Measurements from ENCODE around the gene NTN5.

The NTN5 gene

DNA sequence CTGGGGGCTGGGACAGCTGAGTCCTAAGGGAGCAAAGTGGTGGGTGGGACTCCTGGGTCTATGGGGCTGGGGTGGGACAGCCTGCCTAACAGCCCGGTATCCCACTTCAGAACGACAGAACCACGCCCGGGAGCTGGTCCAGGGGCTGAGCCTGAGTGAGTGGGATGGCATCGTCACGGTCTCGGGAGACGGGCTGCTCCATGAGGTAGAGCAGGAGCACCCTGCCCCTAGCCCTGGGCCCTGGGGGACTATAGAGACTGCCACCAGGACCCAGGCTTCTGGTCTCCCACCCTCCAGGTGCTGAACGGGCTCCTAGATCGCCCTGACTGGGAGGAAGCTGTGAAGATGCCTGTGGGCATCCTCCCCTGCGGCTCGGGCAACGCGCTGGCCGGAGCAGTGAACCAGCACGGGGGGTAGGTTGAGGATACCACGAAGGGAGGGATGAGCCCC, 44.9 kb downstream of the NTN5 start:
- no peak for DNase-seq

DNA sequence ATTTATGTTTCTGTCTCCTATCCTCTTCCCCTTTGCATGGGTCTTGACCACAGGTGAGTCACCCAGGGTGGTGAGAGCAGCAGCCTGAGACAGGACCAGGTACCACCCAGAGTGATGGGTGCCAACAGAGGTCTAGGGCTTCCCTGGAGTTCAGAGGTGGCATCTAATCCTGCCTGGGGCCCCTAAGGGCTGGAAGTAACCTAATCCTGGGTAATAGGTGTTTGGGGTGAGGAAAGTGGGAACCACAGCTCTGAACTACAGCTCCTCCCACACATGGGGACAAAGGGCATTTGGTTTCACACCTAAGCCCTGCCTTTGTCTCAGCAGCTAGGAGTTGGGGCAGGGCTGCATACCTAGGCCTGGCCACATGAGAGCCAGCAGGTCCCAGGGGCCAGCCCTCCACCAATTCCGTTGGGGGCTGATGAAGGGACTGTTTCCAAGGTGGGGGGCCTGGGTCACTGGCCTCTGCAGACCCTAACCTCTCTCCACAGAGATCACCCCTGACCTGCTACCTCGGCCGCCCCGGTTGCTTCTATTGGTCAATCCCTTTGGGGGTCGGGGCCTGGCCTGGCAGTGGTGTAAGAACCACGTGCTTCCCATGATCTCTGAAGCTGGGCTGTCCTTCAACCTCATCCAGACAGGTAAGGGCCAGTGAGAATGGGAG, 45.5 kb downstream of the NTN5 start:
- DNase-seq, result no peak

DNA sequence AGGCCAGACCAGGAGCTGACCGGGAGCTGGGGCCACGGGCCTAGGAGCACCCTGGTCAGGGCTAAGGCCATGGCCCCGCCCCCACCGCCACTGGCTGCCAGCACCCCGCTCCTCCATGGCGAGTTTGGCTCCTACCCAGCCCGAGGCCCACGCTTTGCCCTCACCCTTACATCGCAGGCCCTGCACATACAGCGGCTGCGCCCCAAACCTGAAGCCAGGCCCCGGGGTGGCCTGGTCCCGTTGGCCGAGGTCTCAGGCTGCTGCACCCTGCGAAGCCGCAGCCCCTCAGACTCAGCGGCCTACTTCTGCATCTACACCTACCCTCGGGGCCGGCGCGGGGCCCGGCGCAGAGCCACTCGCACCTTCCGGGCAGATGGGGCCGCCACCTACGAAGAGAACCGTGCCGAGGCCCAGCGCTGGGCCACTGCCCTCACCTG, 46.9 kb downstream of the NTN5 start:
- DNase-seq, result no peak

- DNase-seq, result no peak
Measured at GRCh38 chr19:48624791-48625723, 47.8 kb downstream of the NTN5 start.

DNA sequence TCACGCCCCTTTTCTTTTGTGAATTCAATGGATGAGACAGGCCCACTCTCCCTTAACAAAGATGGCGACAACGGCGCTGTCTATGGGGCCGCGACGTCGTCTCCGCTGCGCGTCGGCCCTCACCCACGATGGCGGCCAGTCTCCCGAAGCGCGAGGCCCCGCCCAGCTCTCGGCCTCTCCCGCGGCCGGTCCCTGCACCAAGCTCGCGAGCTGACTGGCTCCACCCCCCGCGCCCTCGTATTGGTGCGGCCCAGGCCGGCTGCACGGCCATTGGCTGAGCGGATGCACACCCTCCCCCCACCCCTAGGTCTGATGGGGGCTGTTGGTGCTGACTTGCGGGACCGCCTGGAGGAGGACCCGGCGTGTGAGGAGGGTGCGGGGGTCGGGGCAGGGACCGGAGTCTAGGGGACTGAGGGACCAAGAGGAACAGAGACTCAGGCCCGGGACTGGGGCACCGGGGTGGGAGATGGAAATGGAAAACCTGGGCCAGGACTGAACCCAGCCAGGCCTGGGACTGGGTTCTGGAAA, 48.7 kb downstream of the NTN5 start:
- DNase-seq, result peak; percentile 96

DNA sequence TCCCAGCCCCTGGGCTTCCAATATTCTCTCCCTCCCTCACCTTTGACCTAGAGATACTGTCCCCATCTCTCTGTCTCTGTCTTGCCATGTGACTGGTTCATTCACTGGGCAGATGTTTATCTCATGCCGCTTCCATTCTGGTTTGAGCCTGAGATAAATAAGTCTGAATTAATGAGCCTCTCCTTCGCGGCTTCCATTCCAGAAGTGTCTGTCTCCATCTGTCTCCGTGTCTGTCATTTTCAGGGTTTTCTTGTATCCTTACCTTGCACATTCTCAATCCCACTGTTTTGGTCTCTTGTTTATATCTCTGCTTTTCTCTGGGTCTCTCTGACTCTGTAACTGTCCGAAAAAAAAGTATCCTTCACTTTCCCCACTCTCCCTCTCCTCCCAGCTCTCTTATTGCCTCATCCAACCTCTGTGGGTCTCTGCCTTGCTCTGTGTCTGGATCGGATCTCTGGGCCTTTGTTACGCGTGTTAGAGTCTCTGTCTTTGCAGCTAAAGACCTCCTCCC, 49.2 kb downstream of the NTN5 start:
- DNase-seq, result no peak

DNA sequence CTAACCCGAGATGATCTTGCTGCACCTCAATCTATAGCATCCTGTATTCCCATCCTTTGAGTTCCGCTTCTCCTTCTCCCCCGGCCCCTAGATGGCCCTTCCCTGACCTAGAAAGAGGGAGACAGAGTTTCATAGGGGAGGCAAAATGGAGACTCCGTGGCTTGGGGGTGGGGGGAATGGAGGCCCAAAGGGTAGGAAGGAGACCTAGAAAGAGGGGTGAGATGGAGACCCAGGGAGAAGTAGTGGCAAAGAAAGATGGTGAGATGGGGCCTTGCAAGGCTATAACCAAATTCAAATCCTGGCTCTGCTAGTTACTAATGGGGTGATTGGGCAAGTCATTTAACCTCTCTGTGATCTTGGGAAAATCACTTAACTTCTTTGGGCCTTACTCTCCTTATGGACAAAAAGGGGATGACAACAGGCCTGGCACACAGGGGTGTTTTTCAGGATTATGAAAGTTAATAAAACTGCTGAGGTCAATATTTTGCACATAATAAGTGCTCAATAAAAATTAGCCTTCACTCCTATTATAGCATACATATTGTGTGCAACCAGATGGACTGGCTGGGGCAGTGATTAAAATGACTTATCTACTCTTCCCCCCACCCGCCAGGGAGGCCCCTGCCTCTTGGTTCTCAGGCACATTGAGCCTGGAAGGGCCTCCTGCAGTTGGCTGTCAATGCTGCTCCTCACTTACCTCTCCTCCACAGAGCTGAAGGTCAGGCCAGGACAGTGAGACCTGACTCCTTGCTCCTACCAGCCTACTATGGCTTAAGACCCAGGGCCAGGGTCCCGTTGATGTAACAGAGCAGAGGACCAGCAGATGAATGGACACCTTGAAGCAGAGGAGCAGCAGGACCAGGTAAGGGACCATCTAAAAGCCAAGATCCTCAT, 52.9 kb downstream of the NTN5 start:
- no peak for DNase-seq

DNA sequence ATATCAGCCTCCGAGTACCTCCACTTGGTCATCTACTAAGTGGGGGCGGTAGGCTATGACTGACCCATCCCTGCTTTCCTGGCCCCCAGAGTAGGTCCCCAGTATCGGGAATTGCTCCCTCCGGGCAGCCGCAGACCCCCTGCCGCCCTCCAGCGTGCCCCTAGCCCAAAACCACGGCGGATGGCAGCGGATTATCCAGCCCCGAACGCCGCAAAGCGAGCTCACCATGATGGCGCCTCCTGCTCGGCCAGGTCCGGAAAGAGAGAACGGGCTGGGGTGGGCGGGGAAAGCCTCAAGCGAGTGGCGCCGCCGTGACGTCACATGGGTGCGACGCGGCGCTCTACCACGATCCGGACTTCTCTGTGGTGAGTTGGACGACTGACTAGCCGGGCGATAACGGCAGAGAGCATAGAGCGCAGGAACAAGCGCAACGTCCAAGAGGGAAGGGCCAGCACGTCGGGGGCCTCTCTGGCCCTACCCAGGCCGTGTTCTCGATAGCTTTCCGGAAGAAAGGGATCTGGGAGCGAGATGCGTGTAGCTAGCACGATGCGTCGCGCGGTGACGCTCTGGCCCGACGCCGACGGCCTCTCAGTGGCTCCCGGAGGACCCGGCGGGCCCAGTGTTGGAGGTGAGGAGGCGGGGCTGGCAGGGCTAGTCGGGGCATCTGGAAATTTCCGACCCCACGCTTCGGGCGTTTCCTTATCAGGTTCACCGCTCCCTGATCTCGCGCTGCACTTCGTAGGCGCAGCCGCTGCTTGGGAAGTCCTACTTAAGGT, 53.7 kb downstream of the NTN5 start, which contains the start of the genes RPL18 and SPHK2:
Gene RPL18 (minus strand): TSS at position 263 of the 776 bp plus-strand sequence. CDS start 35 bp downstream, at position 228.
Gene SPHK2 (plus strand): TSS at position 591 of the 776 bp plus-strand sequence. CDS start 1,009 bp downstream, outside the sequence.
- peak; percentile 95 for DNase-seq

DNA sequence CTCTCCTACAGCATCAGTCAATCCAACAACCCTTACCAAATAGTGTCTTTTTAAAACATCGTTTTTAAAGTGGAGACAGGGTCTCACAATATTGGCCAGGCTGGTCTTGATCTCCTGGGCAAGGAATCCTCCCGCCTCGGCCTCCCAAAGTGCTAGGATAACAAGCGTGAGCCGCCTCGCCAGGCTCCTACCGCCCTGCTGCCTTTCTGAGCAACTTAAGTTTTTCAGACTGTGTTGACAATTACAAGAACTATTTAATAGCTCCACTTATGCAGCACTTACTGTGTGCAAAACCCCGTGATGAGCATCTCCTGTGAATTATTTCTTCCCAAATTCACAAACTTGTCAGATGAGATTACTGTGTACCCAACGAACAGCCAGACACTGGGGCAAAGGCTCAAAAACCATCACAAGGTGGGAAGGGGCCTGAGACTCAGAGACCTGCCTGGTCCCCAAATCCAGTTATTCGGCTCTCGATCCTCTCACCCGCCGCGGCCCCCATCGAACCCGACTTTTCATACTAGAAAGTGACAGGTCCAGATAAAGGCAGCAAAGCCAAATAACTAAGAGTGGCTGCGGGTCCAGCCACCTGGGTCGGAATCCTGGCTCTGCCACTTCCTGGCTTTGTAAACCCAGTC, 54.4 kb downstream of the NTN5 start:
- no peak for DNase-seq

DNA sequence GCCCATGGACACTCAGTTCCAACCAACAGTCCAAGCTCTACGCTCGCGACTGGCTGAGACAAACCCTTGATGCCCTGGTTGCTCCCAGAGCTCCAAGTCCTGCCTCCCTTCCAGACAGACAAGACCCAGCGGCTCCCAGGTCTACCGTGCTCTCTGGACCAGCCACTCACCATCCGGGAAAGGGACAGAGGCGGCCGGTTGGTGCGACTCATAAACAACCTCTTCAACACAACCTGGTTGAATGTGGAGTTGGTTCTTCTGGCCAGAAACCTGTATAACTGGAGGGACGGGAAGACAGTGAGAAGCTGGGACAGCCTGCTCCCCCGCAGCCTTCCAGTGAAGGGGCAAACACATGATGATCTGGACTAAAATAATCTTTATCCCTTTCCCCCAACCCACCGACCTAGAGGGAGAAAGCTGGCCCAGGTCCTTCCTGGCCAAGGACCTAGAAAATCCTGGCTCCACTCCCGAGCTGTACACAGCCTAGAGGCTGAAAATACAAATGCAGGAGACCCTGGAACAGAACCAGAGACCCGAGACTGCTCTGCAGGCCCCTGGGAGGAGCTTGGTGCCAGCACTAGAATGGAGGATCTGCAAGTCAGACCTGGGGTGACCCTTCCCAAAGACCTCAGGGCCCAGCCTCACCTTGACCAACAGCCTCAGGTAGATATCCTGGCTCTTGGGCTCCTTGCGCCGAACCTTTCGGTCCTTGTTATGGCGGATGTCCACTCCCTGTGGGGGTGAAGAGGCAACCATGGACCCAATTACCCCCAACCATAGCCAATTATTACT, 55.5 kb downstream of the NTN5 start:
- DNase-seq, result no peak

- no peak for DNase-seq
Measured at GRCh38 chr19:48616491-48617056, 56.2 kb downstream of the NTN5 start.

DNA sequence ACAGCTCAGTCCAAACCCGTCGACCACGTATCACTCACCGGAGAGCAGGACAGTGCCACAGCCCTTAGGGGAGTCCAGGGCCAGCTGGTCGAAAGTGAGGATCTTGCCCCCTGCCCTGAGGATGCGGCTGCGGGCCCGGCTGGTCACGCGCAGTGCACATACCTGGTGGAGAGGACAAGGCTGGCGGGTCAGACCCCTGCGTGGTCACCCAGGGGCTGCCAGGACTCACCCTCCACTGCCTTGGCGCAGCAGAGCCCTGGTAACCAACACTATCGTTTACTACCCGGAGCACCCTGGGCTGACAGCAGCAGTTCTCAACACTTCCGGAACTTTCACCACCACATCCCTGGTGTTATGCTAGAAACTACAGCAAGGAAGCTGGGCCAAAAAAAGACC, 56.8 kb downstream of the NTN5 start:
- DNase-seq, result no peak

DNA sequence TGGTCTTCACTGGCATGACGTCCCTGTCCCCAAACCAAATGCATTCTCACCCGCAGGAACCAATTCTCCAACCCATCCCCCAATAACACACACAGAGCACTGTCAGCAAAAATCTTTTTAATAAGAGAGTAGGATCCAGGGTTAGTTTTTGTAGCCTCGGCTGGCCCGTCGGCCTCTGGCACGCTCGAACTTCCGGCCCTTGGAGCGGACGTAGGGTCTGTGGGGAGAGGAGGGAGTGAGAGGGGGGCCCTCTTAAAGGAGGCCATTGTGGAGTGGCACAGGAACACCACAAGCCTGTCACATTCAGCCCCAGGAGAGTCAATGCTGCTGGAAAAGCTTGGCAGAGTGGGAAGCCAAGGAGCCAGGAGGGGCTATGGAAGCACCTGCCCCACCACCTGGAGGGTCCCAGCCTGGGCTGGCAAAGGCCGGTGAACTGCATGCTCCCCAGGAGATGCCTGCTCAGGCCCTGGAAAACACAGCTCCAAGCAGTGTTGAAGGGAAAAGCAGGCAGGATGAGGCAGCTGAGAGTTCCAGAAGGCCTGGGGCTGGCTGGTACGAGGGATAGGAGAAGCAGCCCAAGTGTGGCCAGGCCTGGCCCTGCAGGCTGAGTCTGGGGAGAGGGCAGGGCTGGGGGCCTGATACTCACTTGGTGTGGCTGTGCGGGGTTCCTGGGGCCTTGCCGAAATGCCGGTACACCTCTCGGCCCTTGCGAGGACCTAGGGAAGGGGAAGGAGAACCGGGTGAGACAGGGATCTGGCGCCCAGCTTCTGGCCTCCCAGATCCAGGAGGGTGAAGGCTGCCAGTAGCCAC, 57.4 kb downstream of the NTN5 start:
- no peak for DNase-seq

DNA sequence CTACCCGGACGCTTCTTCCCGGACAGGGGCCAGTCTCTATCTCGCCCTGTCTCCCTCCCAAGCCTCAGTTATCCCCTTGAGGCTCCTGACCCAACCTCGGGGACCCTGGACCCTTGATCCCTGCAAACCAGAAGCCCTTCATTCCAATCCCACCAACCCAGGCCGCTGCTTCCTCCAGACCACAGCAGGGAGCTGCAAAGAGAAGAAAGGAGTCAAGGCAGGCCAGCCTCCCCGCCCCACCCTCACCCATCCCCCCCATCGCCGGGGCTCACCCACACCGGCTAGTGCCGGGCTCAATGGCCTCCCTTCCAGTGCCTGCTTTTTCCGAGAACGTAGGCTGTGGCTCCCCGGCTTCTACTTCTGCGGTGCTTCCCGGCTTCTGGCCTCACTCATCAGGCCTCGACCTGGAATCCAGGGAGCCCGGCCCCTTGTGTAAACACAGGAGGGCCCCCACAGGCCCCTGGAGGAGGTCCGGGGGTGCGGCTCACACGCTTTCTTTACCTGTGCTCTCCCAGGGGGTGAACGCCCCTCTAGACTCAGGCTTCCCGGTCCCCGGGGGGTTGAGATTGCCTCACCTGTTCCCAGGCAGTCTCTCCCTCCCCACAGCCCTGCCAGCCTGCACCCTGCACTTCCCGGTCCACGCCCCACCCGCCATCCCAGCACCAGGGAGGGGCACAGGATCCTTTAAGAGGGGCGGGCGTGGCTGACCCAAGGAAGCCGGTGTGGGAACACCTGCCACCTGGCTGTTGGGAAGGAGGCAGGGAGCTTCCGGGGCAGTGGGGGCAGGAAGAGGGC, 58.2 kb downstream of the NTN5 start, which contains the start of gene FAM83E:
Gene FAM83E (minus strand): TSS at position 641 of the 795 bp plus-strand sequence. CDS start 1,704 bp downstream, outside the sequence.
- DNase-seq, result no peak

GRCh38 chr19:48613852-48614435, 58.9 kb downstream of the NTN5 start:
- DNase-seq, result no peak

DNA sequence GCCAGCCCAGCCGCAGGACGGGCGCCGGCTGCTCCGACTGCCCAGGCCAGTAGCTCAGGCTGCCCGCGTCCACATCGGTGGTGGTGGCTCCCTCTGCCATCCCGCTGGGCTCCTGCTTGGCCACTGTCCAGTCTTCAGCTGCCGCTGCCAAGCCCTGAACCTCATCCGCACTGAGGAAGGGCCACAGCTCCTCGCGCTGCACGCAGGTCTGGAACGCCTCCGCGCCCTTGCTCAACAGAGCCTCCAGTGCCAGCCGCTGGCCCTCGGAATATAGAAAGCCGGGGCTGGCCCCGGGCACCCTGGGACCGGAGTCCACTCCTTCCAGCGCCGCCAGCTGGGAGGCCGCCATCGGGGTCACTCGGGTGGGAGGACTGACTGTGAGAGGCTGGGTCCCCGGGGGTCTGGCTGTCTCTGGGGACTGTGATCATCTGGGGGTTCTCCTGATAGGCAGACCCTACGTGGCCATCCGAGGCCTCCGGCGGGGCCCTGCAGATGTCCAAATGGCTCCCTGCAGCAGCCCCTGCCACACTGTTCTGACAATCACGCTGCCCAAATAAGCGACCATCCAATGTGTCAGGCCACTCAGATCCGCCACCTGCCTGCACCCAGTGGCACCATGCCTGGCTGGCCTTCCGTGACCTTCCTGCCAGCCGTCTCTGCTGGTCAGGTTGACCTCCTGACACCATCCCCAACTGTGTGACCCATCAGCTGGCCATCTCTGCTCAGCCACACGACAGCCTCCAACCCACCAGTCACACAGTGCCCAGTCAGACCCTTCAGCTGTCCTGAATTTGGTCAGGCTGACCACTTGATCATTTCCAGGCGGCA, 59.6 kb downstream of the NTN5 start:
- no peak for DNase-seq
